AML-193 (cell line): Measurements from ENCODE around the gene AMFR.
"Not testable (repeated sequence)": the region's sequence is repeated elsewhere in the genome, so short reads cannot be mapped to it uniquely, and the experiment has no call there.

ENCODE experiments used
- DNase-seq, 2 experiments: peaks; one replicate each; lab custom pipeline; 2025; lab: John Stamatoyannopoulos, UW

AMFR gene

DNA sequence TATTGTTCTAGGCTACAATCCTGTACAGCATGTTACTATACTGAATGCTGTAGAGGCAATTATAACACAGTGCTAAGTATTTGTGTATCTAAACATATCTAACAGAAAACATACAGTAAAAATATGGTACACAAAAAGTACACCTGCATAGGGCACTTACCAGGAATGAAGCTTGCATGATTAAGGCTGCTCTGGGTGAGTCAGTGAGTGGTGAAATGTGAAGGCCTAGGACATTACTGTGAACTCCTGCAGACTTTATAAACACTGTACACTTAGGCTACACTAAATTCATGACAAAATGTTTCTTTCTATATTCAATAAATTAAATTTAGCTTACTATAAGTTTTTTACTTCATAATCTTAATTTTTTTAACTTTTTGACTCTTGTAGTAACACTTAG is 37.1 kb downstream of the AMFR start:
- no peak for DNase-seq

DNA sequence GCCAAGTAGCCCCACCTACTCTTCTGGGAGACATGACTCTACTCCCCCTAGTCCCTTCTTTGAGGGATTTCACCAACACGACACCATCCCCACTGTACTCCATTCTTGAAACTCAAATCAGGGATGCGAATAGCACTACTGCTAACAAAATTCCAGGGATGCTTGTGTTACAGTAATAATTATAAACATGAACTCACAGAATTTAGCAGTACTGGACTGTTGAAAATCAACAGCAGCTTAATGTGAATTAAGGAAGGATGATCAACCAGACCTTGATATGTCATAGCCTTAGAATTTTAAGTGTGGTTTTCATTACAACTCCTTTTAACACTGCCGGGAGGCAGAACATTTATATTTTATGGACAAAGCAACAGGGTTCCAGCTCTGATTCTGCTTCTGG is 37.9 kb downstream of the AMFR start:
- no peak for DNase-seq

DNA sequence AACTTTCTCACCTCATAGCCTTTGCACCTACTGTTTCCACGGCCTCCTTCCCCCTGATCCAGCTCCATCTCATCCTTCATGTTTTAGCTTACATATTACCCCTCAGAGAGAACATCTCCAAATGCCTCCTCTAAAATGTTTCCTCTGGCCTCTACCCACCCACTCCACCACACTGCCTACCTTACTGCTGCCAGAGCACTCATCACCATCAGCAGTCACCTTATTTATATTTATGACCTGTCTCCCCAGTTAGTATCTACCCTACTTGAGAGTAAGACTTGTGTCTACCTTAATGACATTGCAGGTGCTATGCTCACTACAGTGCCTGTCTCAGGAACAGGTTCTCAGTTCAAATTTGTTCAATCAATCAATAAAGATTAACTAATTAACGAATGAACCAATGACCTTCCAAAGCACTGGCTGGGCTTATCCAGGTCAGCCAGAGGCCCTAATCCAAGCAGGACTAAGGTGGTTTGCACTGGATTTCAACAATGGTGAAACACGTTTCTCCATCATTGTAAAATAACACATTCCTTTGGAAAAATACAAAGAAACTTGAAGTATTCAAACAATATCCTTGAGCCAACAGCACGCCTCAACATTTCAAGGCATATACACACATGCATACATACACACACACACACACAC is 41.1 kb downstream of the AMFR start:
- no peak for DNase-seq

DNA sequence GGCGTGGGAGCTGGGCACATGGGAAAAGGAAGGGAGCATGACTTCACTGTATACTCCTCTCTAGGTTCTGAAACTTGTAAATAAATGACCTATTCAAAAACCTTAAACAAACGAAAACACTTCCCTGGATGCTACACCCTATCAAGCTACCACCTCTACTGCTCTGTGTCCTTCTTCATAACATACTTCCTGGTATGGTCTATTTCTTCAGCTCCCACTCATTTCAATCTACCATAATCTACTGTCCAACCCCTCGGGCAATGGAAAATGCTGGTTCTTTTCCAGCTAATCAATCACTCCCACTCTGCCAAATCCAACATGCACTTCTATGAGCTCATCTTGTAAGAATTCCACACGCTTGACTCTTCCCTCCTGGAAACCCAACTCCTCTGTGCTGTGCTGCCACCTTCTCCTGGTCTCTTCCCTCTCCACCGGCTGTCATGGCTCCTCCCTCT is 42.4 kb downstream of the AMFR start:
- no peak for DNase-seq

DNA sequence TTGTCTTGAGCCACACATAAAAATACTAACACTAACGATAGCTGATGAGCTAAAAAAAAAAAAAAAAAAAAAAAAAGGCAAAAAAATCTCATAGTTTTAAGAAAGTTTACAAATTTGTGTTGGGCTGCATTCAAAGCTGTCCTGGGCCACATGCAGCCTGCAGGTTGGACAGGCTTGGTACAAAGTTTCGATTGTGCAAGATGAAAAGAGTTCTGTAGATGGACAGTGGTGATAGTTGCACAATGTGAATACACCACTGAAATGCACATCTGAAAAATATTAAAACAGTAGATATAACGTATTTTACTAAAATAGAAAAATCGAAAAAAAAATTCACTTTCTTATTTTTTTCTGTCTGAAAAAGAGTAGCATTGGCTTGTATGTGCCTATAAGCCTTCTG is 42.9 kb downstream of the AMFR start:
- DNase-seq, result no peak

DNA sequence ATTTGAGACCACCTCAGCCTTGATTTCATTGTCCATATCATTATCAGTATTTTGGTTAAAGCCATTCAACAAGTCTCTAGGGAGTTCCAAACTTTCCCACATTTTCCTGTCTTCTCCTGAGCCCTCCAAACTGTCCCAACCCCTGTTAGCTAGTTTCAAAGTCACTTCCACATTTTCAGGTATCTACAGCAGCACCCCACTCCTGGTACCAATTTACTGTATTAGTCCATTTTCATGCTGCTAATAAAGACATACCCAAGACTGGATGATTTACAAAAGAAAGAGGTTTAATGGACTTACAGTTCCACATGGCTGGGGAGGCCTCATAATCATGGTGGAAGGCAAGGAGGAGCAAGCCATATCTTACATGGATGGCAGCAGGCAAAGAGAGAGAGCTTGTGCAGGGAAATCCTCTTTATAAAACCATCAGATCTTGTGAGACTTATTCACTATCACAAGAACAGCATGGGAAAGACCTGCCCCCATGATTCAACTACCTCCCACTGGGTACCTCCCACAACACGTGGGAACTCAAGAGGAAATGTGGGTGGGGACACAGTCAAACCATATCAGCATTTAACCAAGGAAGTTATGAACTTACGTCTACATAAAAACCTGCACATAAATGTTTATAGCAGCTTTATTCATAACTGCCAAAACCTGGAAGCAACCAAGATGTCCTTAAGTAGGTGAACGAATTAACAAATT is 44.4 kb downstream of the AMFR start:
- DNase-seq, result not testable (repeated sequence)

DNA sequence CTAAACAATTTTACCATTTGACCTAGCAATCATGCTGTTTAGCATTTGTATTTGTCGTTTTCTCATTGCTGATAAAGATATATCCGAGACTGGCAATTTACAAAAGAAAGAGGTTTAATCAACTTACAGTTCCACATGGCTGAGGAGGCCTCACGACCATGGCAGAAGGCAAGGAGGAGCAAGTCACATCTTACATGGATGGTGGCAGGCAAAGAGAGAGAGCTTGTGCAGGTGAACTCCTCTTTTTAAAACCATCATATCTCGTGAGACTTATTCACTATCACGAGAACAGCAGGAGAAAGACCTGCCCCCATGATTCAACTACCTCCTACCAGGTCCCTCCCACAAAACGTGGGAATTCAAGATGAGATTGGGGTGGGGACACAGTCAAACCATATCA is 46.3 kb downstream of the AMFR start:
- DNase-seq, result not testable (repeated sequence)

DNA sequence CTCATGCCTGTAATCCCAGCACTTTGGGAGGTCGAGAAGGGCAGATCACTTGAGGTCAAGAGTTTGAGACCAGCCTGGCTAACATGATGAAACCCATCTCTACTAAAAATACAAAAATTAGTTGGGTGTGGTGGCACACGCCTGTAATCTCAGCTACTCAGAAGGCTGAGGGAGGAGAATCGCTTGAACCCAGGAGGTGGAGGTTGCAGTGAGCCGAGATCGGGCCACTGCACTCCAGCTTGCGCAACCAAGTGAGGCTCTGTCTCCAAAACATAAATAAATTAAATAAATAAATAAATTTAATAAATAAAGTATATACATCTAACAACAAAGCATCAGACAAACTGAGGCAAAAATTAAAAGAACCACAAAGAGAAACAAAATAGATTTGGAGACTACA is 49.6 kb downstream of the AMFR start:
- DNase-seq, result not testable (repeated sequence)

DNA sequence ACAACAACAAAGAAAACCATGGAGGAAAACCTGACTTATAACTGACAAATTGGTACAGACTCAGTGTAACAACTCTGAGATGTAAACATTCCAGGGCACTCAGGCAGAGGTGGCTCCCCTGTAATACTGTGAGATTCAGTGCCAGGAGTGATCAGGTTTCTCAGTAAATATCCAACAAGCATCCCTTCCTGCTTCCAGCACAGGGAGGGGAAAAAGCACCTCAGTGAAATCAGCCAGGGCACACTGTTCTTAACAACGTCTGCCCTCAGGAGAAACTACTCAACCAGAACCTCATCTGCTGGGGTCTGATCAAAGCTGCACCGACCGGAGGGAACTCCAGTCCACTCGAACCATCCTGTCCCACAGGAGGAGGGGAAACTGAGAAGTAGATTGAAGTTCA is 52.3 kb downstream of the AMFR start:
- no peak for DNase-seq

DNA sequence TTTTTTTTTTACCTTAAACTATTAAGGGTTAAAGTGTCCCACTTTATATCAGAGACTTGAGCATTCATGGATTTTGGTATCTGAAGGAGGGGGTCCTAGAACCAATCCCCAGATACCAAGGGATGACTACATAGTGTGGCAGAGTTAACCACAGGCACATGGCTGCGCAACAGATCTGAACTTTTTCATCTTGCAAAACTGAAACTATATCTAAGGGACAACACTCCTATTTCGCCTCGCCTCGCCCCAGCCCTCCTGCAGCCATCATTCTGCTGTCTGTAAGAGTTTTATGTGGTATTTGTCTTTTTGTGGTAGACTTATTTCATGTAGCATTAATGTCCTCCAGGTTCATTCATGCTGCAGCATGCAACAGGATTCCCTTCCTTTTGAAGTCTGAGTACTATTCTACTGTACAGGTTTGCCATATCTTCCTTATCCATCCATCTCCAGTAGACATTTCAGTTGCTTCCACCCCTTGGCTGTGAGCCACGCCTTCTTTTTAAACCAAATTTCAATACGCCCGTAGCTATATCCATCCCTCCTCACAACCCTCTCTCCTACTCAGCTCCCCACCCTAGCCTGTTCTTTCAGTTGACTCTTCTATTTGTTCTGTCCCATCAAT is 53.2 kb downstream of the AMFR start:
- no peak for DNase-seq

DNA sequence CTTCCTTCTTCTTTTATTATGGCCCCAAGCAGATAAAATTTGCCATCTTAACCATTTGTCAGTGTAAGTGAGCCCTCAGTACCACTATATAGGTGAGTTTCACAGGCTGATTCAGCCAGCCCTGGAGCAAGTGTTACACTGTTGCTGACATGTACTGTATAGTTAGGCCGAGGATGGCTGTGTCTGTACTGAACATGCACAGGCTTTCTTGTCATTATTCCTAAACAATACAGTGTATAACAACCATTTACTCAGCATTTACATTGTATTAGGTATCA is 53.7 kb downstream of the AMFR start:
- DNase-seq, result no peak

DNA sequence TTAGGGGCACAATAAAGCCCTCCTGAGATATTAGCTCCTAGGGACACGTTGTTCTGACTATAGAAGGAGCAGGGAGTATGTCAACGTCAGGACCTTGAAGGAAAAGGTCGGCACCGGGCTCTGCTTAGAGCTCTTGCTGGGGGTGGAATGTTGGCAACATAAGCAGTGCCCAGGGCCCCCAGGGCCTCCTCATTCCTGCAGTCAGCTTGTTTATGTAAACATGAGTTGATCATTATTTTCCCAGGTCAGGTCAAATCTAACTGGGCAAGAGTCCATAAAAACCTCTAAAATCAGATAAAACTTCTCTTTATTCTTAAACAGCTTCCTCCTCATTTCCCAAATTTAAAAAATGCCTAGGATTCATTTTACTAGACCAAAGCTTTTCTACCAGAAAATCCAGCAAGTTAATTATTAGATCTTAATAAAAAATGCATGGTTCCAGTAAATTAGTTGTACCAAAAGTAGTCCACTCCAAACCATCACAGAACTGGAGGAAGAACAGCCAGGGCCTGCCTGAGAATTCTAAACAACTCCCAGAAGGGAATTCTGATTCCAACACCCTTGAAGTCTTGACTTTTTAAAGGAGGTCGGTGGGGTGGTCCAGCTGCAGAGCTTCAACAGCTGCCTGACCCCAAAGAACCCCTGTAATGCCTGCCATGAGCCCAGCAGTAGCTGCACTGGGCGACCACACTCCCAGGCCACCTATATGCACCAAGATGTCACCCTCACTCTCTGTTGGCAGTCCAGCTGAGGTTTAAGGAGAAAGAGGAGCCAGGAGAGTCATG is 54.3 kb downstream of the AMFR start:
- no peak for DNase-seq

DNA sequence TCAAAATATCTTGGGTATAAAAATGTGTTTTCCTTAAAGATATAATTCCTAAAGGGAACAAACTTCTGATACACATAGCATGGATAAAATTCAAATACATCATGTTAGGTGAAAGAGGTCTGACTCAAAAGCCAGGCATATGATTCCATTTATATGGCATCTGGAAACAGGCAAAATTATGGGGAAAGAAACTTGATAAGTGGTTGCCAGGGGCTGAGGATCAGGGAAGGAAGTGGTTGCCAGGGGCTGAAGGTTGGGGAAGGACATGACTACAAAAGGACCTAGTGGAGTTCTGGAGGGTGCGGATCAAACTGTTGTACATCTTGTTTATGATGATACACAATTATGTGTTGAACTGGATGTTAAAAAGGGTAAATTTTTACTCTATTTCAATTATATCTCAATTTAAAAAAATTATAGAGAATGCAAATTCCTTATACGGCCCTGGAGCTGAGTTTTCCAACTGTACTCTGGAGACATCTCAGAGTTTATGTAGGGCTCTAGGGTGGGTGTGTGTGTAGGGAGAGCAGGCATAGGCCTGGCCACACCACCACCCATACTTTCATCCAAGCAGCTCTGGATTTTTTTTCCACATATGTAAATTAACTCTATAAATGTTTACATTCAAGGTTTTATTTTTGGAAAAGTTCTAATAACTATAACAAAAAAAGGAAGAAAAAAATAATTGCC is 55.0 kb downstream of the AMFR start:
- no peak for DNase-seq

DNA sequence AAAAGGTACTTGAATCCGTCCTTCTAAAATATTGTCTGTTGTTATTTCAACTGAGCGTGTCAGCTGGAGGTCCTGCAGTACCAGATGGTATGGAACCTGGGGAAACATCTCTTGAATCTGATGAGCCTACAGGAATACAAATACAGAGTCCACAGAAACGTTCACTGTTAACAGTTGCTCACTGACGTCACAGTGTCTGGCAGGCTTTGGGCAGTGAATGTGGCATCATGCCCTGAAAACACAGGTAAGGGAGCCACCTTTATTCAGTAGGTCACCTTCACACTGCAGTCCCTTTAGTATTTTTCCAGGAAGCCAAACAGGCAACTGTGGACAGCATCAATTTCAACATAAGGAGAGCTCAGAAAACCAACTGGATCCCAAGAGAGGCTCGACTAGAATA is 56.1 kb downstream of the AMFR start:
- no peak for DNase-seq

DNA sequence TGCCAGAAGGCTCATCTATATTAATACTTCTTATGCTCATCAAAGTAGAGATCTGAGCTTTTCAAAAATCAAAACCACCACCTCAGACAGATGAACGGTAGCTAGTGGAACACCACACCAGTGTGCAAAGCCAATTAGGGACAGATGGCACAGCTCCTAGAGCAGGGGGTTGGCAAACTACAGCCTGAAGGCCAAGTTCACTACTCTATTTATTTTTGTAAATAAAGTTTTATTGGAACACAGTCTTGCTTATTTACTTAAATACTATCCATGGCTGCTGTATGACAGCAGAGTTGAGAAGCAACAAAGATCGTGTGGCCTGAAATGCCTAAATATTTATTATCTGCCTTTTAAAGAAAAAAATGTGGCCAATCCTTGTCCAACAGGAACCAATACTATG is 56.8 kb downstream of the AMFR start:
- no peak for DNase-seq

DNA sequence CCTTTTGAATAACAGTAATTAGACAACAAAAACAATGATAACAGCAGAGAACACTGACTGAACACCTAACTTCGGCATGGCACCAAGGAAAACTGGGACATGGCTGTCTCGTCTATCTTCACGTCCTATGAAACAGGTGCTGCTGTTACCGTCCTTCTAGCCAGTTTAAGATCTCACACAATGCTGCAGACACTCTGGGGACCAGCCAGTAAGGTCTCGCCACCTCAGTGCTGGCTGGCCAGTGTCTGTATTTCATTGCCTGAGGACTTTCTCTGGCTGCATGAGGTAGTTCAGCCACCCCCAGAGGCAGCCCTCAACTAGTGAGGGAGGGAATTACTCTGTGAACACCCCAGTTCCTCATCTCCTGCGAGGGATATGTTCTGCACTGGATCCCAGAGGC is 57.6 kb downstream of the AMFR start:
- DNase-seq, result no peak

DNA sequence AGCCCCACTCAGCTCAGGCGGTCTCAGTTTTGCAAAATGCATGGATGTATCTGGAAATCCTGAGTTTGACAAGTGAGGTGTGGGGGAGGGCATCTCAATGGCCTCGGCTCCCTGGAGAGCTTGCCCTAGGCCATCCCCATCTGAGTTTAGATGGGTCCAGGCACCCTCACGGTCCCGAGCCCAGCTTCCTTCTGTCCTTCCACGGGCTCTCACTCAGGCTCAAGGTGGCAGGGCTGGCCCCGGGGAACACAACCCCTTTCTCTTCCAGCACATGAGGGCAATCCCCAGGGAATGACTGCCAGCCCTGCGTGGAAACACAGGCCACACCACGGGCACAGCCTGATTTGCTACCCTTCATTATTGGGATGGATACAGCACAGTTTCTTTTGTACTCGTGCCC is 58.4 kb downstream of the AMFR start:
- DNase-seq, result no peak

DNA sequence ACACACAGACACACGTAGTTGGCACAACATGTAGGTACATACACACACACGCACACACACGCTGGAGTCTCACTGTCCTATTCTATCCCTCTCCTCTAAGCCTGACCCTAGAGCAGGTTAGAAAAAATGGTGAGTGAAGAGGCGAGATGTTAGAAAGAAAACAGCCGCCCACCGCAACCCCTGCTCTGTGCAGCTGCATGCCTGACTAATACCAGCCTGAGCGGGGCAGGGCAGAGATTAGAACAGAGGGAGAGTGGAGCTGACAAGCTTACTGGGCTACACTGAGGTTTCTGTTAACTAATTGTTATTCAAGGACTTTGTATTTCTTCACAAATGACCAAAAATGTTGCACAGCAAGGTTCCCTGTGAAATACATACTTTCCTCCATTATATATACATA is 59.8 kb downstream of the AMFR start:
- no peak for DNase-seq

DNA sequence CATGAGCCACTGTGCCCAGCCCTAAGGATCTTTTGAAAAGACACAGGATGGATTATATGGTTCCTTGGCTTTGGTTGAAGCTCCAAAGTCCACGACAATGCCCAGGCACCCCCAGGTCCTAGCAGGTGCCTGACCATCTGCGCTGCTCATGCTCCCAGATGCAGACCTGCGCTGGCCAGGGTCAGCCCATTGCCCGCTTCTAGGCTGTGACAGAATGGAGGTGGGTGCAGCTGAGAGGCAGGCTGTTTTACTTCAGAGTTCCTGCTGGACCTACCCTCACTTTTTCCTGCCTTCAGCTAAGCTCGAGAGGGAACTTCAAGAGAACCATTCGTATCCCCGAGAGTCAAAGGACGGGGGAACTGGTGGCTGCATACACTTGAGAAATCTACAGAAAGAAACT is 60.5 kb downstream of the AMFR start:
- DNase-seq, result no peak

DNA sequence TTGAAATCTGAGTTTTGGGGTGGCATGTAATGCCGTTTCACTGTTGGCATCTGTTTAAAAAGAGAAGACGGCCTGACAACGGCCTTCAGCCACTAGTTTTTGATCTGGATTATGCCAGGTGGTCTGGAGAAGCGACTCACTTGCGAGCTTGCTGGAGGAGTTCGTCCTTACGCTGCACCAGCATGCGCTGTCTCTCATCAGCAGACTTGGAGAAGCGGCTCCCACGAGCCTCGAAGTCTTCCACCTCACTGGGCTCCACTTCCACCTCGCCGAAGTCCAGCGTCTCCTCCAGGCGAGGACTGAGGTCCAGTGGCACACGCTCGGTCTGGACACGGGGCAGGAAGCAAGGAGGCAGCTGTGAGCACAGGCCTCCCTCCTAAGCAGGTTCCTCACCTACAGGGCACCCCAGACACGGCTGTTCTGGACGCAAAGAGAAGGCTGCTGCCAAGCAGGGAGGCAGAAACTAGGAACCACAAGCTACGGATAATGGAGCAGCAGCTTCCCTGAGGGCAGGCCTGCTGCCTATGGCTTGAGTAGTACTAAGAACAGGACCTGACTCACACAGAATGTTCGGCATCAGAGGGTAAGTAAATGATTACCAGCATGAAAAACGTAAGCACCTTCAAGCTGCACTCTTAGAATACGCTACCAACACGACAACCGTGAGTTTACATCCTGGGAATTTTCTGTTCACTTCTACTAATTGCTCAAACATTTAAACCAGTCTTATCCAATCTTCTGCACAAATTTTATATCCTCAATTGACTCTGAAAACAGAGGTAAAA is 61.4 kb downstream of the AMFR start:
- no peak for DNase-seq

DNA sequence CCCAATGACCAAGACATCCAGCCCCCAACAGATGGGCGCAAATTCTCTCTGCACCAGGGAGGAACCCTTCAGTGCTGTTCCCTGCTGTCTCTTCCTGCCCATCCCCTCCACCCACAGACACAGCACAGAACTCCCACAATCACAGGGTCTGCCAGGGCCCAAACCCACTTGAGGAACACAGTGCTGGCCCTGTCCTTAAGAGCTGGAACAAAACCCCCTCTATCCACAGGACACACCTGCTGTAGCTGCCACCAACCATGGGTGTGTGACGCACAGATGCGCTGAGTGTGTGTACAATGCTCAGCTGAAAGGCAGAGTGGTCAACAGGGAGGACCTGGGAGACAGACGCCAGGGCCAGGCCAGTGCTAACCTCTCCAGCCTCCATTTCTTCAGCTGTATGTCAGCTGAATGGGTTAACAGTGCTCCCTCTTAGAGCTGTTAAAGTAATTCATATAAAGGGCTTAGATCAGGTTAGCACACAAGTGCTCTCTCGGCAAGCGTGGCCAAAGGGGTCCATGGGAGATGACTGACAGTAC is 62.1 kb downstream of the AMFR start:
- no peak for DNase-seq
